K562 (cell line): Measurements from ENCODE around the gene SLC16A5. TPM values are rescaled to one million over a fixed set of nuclear protein-coding genes. Genes with fewer than 3 reads are reported as not detected.

Source experiments
- ELK1 ChIP-seq: sonication (generic); formaldehyde crosslinking; IDR thresholded peaks from 2 replicates; pipeline ENCODE4 v1.8.1; 2022; ENCODE audit warnings: missing genetic modification reagents
- FOXM1 ChIP-seq, 2 experiments: fragments of 450-650 bp in 1 of 2; sonication (generic) in 1 of 2; formaldehyde crosslinking in 1 of 2; IDR thresholded peaks; 2 replicates each; pipeline versions ENCODE4 v1.6.1 to v1.9.0; 2017 to 2022; ENCODE audit warnings: low read depth in 2 of 2, mild to moderate bottlenecking in 2 of 2, missing genetic modification reagents in 1 of 2, moderate library complexity in 1 of 2
- FOXP1 ChIP-seq: sonication (generic); formaldehyde crosslinking; IDR thresholded peaks from 2 replicates; pipeline ENCODE4 v1.8.0; 2022; ENCODE audit warnings: mild to moderate bottlenecking, missing genetic modification reagents
- HMGN3 ChIP-seq: IDR thresholded peaks from 2 replicates; pipeline ENCODE4 v1.6.1; 2011; ENCODE audit warnings: borderline replicate concordance, low read depth, mild to moderate bottlenecking, mixed read lengths, low read length; ENCODE audit not compliant: insufficient read length; ENCODE audit errors: extremely low read depth
- JUNB ChIP-seq: fragments of 450-650 bp; formaldehyde crosslinking; conservative IDR thresholded peaks from 2 replicates; pipeline ENCODE4 v1.4.0; 2020; ENCODE audit warnings: mild to moderate bottlenecking
- NFYB ChIP-seq: IDR thresholded peaks from 2 replicates; pipeline ENCODE4 v1.6.1; 2011; ENCODE audit warnings: mild to moderate bottlenecking, moderate library complexity; ENCODE audit not compliant: insufficient read length; ENCODE audit errors: extremely low read depth
- NONO ChIP-seq, 2 experiments: fragments of 200-400 bp in 1 of 2; fragments of 450-650 bp in 1 of 2; formaldehyde crosslinking in 1 of 2; IDR thresholded peaks; 2 replicates each; pipeline ENCODE4 v1.6.1; 2017; ENCODE audit warnings: low read depth in 2 of 2, mild to moderate bottlenecking in 2 of 2, moderate library complexity in 2 of 2, low read length in 1 of 2
- PREB ChIP-seq: sonication (generic); formaldehyde crosslinking; IDR thresholded peaks from 2 replicates; pipeline ENCODE4 v1.8.1; 2023; ENCODE audit warnings: mild to moderate bottlenecking, missing genetic modification reagents
- PTRF ChIP-seq: fragments of 450-650 bp; IDR thresholded peaks from 2 replicates; pipeline ENCODE4 v1.6.1; 2016; ENCODE audit warnings: mild to moderate bottlenecking, missing genetic modification characterization, missing compliant biosample characterization
- RAD21 ChIP-seq, 2 experiments: fragments of 250-450 bp in 1 of 2; fragments of 450-650 bp in 1 of 2; sonication (Bioruptor Pico) in 1 of 2; formaldehyde crosslinking in 1 of 2; IDR thresholded peaks in 1 of 2; conservative IDR thresholded peaks in 1 of 2; 2 replicates each; pipeline versions ENCODE4 v1.4.0 to v1.8.0; 2020 to 2022; ENCODE audit warnings: mild to moderate bottlenecking in 2 of 2, moderate library complexity in 1 of 2
- RB1 ChIP-seq: fragments of 450-650 bp; IDR thresholded peaks from 2 replicates; pipeline ENCODE4 v1.6.1; 2017; ENCODE audit warnings: low read depth, mild to moderate bottlenecking
- RBM15 ChIP-seq: fragments of 200-400 bp; formaldehyde crosslinking; IDR thresholded peaks from 2 replicates; pipeline ENCODE4 v1.6.1; 2018; ENCODE audit warnings: mild to moderate bottlenecking, low read length, moderate library complexity; ENCODE audit not compliant: insufficient read depth
- SIX5 ChIP-seq, 2 experiments: IDR thresholded peaks; 2 replicates each; pipeline ENCODE4 v1.6.1; 2011; ENCODE audit warnings: low read length in 2 of 2, borderline replicate concordance in 1 of 2, low read depth in 1 of 2, mild to moderate bottlenecking in 1 of 2, moderate library complexity in 1 of 2; ENCODE audit not compliant: insufficient read depth in 1 of 2
- TARDBP ChIP-seq: fragments of 450-650 bp; IDR thresholded peaks from 2 replicates; pipeline ENCODE4 v1.6.1; 2016
- ZNF436 ChIP-seq: fragments of 250-450, 450-650 bp; sonication (Bioruptor Pico); formaldehyde crosslinking; IDR thresholded peaks from 2 replicates; pipeline ENCODE4 v1.7.0; 2020; ENCODE audit warnings: mild to moderate bottlenecking
- ZNF695 ChIP-seq: fragments of 450-650 bp; formaldehyde crosslinking; IDR thresholded peaks from 2 replicates; pipeline ENCODE4 v1.4.0; 2020; ENCODE audit warnings: mild to moderate bottlenecking, moderate library complexity
- polyA plus RNA-seq, 8 experiments: library from polyadenylated mRNA; depleted of rRNA in 4 of 8; stranded (reverse) in 5 of 8; unstranded in 3 of 8; fragments of >200 nt; fragmentation: Nextera tagmentation in 2 of 8; fragmentation: Illumina TruSeq in 1 of 8; extraction: Ambion mirVana in 2 of 8; extraction: Trizol in 1 of 8; gene quantifications; 2 replicates each; pipeline versions ENCODE4 v1.2.1 to v1.2.3, GENCODE V29; 2011 to 2014; ENCODE audit warnings: inconsistent platforms in 1 of 8, missing spikeins in 1 of 8
- total RNA-seq, 7 experiments: library from RNA; depleted of rRNA in 6 of 7; stranded (reverse); fragments of >200 nt in 6 of 7; fragmentation: Illumina TruSeq in 2 of 7; extraction: Trizol in 2 of 7; gene quantifications; 2 replicates each; pipeline versions ENCODE4 v1.2.1 to v1.2.3, GENCODE V29; 2011 to 2021; ENCODE audit warnings: low replicate concordance in 1 of 7
- TF ChIP-seq, protein P1 (sequence below): sonication (generic); formaldehyde crosslinking; IDR thresholded peaks from 2 replicates; pipeline ENCODE4 v1.4.0; 2020; ENCODE audit warnings: mild to moderate bottlenecking, missing genetic modification reagents
- TF ChIP-seq, protein P2 (sequence below): fragments of 250-450 bp; sonication (Bioruptor Pico); IDR thresholded peaks from 2 replicates; pipeline ENCODE4 v1.5.0; 2021
- TF ChIP-seq, protein P3 (sequence below): fragments of 450-650 bp; IDR thresholded peaks from one replicate; pipeline ENCODE4 v1.6.1; 2018; ENCODE audit warnings: mild to moderate bottlenecking, moderate library complexity; ENCODE audit not compliant: partially characterized antibody

SLC16A5 gene
- total and polyA plus RNA-seq, 9 of the 15 experiments (the other 6 are each of a cell fraction or from before 2014, with no cell fraction given), result 0.06 to 2.6 (median 0.91) TPM

DNA sequence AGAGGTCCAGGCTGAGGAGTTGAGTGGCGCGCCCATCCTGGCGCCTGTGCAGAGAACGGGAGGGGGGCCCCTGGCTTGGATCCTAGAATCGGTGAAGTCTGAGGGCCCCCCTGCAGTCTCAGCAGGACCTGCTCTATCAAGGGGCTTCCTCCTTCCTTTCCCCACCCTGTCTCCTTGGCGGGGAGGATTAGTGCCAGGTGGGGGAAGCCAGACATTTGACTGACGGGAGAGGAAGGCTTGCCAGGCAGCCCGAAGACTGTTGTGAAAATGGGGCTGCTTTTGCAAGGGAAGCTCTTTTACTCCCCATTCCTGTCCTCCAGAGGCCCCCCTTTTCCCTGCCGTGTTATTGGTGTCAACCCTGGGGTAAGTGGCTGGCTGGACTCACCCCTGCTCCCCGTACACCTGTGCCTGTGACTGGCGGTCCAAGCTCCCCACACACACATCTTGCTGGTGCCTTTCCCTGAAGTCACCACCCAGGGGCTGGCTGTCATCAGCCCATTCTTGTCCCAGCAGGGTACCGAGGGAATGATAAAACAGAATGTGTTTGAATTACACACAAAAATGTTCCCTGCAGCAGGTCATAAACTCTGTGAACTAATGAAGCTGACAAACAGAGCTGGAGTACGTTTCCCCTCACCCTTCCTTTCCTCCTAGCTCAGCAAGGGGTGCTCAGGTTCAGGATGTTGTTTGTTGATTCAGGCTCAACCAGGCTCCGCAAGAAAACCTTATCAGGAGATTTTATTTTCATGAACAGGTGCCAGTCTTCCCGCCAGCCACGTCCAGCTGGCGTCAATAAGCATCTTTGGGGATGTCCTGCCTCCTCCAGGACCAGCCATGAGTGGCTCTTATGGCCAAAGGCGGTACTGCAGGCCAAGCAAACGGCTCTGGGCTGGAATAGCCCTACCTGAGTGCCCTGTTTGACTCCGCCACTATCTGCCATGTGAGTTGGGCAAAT lies 17.6 kb downstream of the SLC16A5 start (continued):
- TF ChIP-seq ZNF695 (CRISPR knock-in tag), result no peak
- TF ChIP-seq NONO (IDR thresholded peaks at IDR 0.05; ENCODE audit: low read depth in 2 of 2, low read length in 1 of 2), result no peak
- TF ChIP-seq SIX5 (IDR thresholded peaks at IDR 0.05; ENCODE audit: borderline replicate concordance in 1 of 2, insufficient read depth in 1 of 2, low read depth in 1 of 2, low read length in 2 of 2), result no peak
- TF ChIP-seq FOXM1 (IDR thresholded peaks at IDR 0.05; ENCODE audit: low read depth), result no peak
- TF ChIP-seq FOXM1 (CRISPR knock-in tag; IDR thresholded peaks at IDR 0.05; ENCODE audit: low read depth), result no peak
- TF ChIP-seq PREB (CRISPR knock-in tag), result no peak
- no peak for TF ChIP-seq JUNB
- no peak for TF ChIP-seq RBM15
- no peak for TF ChIP-seq ELK1 (CRISPR knock-in tag)
- TF ChIP-seq, protein P1, sequence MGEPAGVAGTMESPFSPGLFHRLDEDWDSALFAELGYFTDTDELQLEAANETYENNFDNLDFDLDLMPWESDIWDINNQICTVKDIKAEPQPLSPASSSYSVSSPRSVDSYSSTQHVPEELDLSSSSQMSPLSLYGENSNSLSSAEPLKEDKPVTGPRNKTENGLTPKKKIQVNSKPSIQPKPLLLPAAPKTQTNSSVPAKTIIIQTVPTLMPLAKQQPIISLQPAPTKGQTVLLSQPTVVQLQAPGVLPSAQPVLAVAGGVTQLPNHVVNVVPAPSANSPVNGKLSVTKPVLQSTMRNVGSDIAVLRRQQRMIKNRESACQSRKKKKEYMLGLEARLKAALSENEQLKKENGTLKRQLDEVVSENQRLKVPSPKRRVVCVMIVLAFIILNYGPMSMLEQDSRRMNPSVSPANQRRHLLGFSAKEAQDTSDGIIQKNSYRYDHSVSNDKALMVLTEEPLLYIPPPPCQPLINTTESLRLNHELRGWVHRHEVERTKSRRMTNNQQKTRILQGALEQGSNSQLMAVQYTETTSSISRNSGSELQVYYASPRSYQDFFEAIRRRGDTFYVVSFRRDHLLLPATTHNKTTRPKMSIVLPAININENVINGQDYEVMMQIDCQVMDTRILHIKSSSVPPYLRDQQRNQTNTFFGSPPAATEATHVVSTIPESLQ (CRISPR knock-in tag), result no peak
- TF ChIP-seq RAD21 (CRISPR knock-in tag; conservative IDR thresholded peaks at IDR 0.05 in 1 of 2, IDR thresholded peaks at IDR 0.05 in 1 of 2), result peak; percentile 53 to 74
- TF ChIP-seq NFYB, result no peak
- no peak for TF ChIP-seq TARDBP
- TF ChIP-seq PTRF (tag), result no peak
- TF ChIP-seq ZNF436 (CRISPR knock-in tag), result no peak
- TF ChIP-seq HMGN3, result no peak
- TF ChIP-seq RB1, result peak; percentile 37; the same call in 1 of the 2 replicates
- no peak for TF ChIP-seq FOXP1 (CRISPR knock-in tag)
- TF ChIP-seq, protein P2, sequence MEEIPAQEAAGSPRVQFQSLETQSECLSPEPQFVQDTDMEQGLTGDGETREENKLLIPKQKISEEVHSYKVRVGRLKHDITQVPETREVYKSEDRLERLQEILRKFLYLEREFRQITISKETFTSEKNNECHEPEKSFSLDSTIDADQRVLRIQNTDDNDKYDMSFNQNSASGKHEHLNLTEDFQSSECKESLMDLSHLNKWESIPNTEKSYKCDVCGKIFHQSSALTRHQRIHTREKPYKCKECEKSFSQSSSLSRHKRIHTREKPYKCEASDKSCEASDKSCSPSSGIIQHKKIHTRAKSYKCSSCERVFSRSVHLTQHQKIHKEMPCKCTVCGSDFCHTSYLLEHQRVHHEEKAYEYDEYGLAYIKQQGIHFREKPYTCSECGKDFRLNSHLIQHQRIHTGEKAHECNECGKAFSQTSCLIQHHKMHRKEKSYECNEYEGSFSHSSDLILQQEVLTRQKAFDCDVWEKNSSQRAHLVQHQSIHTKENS (CRISPR knock-in tag), result no peak
- TF ChIP-seq, protein P3, sequence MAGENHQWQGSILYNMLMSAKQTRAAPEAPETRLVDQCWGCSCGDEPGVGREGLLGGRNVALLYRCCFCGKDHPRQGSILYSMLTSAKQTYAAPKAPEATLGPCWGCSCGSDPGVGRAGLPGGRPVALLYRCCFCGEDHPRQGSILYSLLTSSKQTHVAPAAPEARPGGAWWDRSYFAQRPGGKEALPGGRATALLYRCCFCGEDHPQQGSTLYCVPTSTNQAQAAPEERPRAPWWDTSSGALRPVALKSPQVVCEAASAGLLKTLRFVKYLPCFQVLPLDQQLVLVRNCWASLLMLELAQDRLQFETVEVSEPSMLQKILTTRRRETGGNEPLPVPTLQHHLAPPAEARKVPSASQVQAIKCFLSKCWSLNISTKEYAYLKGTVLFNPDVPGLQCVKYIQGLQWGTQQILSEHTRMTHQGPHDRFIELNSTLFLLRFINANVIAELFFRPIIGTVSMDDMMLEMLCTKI, result no peak
